ENCODE results near the gene LPO. TPM values are rescaled to one million over a fixed set of nuclear protein-coding genes. Genes with fewer than 3 reads are reported as not detected.

LPO gene
- total RNA-seq, 1 experiment from 2014 or later = 0.20 TPM

DNA sequence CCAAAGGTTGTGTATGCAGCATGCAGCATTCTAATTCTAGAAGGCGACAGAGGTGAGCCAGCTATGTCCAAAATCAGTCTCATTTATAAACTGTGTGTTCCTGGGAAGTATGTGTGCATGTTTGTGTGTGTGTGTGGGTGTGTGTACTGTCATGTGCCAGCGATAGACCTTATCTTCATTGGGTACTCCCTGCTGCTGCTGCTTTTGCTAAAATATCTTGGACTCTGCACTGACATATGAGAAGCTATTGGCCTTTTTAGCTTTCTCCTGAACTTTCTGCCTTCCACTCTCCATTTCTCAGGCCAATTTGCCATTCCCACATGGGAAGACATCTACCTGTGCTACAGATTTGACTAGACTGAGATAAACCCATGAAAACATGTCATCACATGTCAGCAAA, 2.0 kb upstream of the LPO start:
- no peak for ATAC-seq
- no peak overlapping the region for H3K4me3 Mint-ChIP-seq
- no peaks in the 10 kb centered on the region for H3K36me3 Mint-ChIP-seq
- peaks cover 86% of the 10 kb centered on the region for H3K27me3 Mint-ChIP-seq (ENCODE audit: low read depth)
- CTCF ChIA-PET = interaction anchor here (1.0 to 2.7 kb wide), 3 partner anchors 13 to 36 kb away, joined by 4 to 22 read pairs (median 5); no protein-coding TSS in a partner anchor
- DNase-seq (ENCODE audit: low spot score) = no peak
- H3K27ac Mint-ChIP-seq = no peak overlapping the region
- POLR2A ChIA-PET = no interaction called here
- TF ChIP-seq, protein P1, sequence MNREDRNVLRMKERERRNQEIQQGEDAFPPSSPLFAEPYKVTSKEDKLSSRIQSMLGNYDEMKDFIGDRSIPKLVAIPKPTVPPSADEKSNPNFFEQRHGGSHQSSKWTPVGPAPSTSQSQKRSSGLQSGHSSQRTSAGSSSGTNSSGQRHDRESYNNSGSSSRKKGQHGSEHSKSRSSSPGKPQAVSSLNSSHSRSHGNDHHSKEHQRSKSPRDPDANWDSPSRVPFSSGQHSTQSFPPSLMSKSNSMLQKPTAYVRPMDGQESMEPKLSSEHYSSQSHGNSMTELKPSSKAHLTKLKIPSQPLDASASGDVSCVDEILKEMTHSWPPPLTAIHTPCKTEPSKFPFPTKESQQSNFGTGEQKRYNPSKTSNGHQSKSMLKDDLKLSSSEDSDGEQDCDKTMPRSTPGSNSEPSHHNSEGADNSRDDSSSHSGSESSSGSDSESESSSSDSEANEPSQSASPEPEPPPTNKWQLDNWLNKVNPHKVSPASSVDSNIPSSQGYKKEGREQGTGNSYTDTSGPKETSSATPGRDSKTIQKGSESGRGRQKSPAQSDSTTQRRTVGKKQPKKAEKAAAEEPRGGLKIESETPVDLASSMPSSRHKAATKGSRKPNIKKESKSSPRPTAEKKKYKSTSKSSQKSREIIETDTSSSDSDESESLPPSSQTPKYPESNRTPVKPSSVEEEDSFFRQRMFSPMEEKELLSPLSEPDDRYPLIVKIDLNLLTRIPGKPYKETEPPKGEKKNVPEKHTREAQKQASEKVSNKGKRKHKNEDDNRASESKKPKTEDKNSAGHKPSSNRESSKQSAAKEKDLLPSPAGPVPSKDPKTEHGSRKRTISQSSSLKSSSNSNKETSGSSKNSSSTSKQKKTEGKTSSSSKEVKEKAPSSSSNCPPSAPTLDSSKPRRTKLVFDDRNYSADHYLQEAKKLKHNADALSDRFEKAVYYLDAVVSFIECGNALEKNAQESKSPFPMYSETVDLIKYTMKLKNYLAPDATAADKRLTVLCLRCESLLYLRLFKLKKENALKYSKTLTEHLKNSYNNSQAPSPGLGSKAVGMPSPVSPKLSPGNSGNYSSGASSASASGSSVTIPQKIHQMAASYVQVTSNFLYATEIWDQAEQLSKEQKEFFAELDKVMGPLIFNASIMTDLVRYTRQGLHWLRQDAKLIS (CRISPR knock-in tag; IDR thresholded peaks at IDR 0.05; ENCODE audit: borderline replicate concordance) = no peak
- TF ChIP-seq IRF2 (CRISPR knock-in tag; IDR thresholded peaks at IDR 0.05; ENCODE audit: borderline replicate concordance, low read depth) = no peak
- TF ChIP-seq OVOL2 (CRISPR knock-in tag; IDR thresholded peaks at IDR 0.05; ENCODE audit: borderline replicate concordance) = no peak
- no peak for TF ChIP-seq PRRX2 (CRISPR knock-in tag; IDR thresholded peaks at IDR 0.05)
- TF ChIP-seq ZNF396 (CRISPR knock-in tag; IDR thresholded peaks at IDR 0.05; ENCODE audit: borderline replicate concordance) = no peak
- no peak for TF ChIP-seq FOXP4 (CRISPR knock-in tag; IDR thresholded peaks at IDR 0.05)
- TF ChIP-seq ZNF671 (CRISPR knock-in tag; IDR thresholded peaks at IDR 0.05) = no peak
- TF ChIP-seq FOXK1 (CRISPR knock-in tag; IDR thresholded peaks at IDR 0.05) = no peak
- no peak for TF ChIP-seq SOX15 (CRISPR knock-in tag; IDR thresholded peaks at IDR 0.05)
- TF ChIP-seq ZNF425 (CRISPR knock-in tag; conservative IDR thresholded peaks at IDR 0.05) = no peak
- TF ChIP-seq ERG (CRISPR knock-in tag; IDR thresholded peaks at IDR 0.05) = no peak
- no peak for TF ChIP-seq CBFB (CRISPR knock-in tag; IDR thresholded peaks at IDR 0.05; ENCODE audit: low read depth)
- TF ChIP-seq NFATC4 (CRISPR knock-in tag; IDR thresholded peaks at IDR 0.05) = no peak
- H3K4me1 Mint-ChIP-seq = no peaks in the 10 kb centered on the region
- no peaks in the 10 kb centered on the region for H3K9me3 Mint-ChIP-seq

- Mint-ChIP-seq H3K4me3 (no peak overlapping the region), H3K36me3 (no peaks in the 10 kb centered on the region), H3K4me1 (no peaks in the 10 kb centered on the region), H3K27me3 (ENCODE audit: low read depth) (peaks cover 87% of the 10 kb centered on the region), H3K9me3 (no peaks in the 10 kb centered on the region), H3K27ac (no peak overlapping the region)
- CTCF ChIA-PET = no interaction called here
- no peak for DNase-seq (ENCODE audit: low spot score)
- ATAC-seq = no peak
- POLR2A ChIA-PET = no interaction called here
- TF ChIP-seq FOXK1 (CRISPR knock-in tag; IDR thresholded peaks at IDR 0.05) (no peak), PREB (CRISPR knock-in tag; IDR thresholded peaks at IDR 0.05; ENCODE audit: borderline replicate concordance) (no peak), ERG (CRISPR knock-in tag; IDR thresholded peaks at IDR 0.05) (no peak), ZNF425 (CRISPR knock-in tag; conservative IDR thresholded peaks at IDR 0.05) (no peak), TP53 (CRISPR knock-in tag; IDR thresholded peaks at IDR 0.05) (no peak), IRF2 (CRISPR knock-in tag; IDR thresholded peaks at IDR 0.05; ENCODE audit: borderline replicate concordance, low read depth) (no peak), ZNF263 (CRISPR knock-in tag; IDR thresholded peaks at IDR 0.05; ENCODE audit: low read depth) (no peak), TCF7 (CRISPR knock-in tag; IDR thresholded peaks at IDR 0.05; ENCODE audit: low read depth) (no peak)
These were observed 1.6 kb downstream of the LPO start for GRCh38 chr17:58239987-58240386.
